PFSK-1 (cell line): ENCODE data around the gene RPL15.

Experiments
- FOXP2 ChIP-seq: optimal IDR thresholded peaks from 2 replicates; pipeline ENCODE3; 2011; ENCODE audit warnings: borderline replicate concordance, control low read depth, inconsistent platforms; ENCODE audit not compliant: insufficient read depth; ENCODE audit errors: extremely low read length, extremely low read depth
- POLR2AphosphoS5 ChIP-seq: IDR thresholded peaks from 2 replicates; pipeline ENCODE4 v1.6.1; 2012; ENCODE audit warnings: low read depth, mild to moderate bottlenecking, control low read depth, low read length, moderate library complexity
- REST ChIP-seq, 2 experiments: IDR thresholded peaks; 2 replicates each; pipeline versions ENCODE4 v1.6.1 to v1.8.0; 2011 to 2012; ENCODE audit warnings: low read depth in 2 of 2, low read length in 2 of 2, control low read depth in 1 of 2, inconsistent platforms in 1 of 2, mild to moderate bottlenecking in 1 of 2, moderate library complexity in 1 of 2; ENCODE audit not compliant: insufficient read depth in 1 of 2
- SIN3A ChIP-seq: IDR thresholded peaks from 2 replicates; pipeline ENCODE4 v1.6.1; 2012; ENCODE audit warnings: mild to moderate bottlenecking, low read length, moderate library complexity, borderline replicate concordance; ENCODE audit not compliant: insufficient read depth
- TAF1 ChIP-seq: IDR thresholded peaks from 2 replicates; pipeline ENCODE4 v1.6.1; 2012; ENCODE audit warnings: low read length, control low read depth, borderline replicate concordance; ENCODE audit not compliant: insufficient read depth

Gene RPL15

GRCh38 chr3:23909341-23909740, 7.6 kb upstream of the RPL15 start:
- no peak for TF ChIP-seq REST (IDR thresholded peaks at IDR 0.05; ENCODE audit: insufficient read depth in 1 of 2, low read depth in 2 of 2, low read length in 2 of 2)
- TF ChIP-seq TAF1, result no peak
- no peak for TF ChIP-seq POLR2AphosphoS5
- no peak for TF ChIP-seq FOXP2
- no peak for TF ChIP-seq SIN3A

GRCh38 chr3:23911397-23911796, 5.5 kb upstream of the RPL15 start:
- TF ChIP-seq REST (IDR thresholded peaks at IDR 0.05; ENCODE audit: insufficient read depth in 1 of 2, low read depth in 2 of 2, low read length in 2 of 2) (no peak), SIN3A (no peak), POLR2AphosphoS5 (no peak), TAF1 (no peak), FOXP2 (no peak)

GRCh38 chr3:23913182-23913581, 3.8 kb upstream of the RPL15 start:
- TF ChIP-seq SIN3A (no peak), POLR2AphosphoS5 (no peak), TAF1 (no peak), FOXP2 (no peak), REST (IDR thresholded peaks at IDR 0.05; ENCODE audit: insufficient read depth in 1 of 2, low read depth in 2 of 2, low read length in 2 of 2) (no peak)

- TF ChIP-seq SIN3A (no peak), POLR2AphosphoS5 (no peak), FOXP2 (no peak), REST (IDR thresholded peaks at IDR 0.05; ENCODE audit: insufficient read depth in 1 of 2, low read depth in 2 of 2, low read length in 2 of 2) (no peak), TAF1 (no peak)
These were observed 2.8 kb upstream of the RPL15 start for GRCh38 chr3:23913873-23914743.
